Type B pancreatic cell (in vitro differentiated cells): ENCODE results near the gene ALPK1. TPM values are rescaled to one million over a fixed set of nuclear protein-coding genes. Genes with fewer than 3 reads are reported as not detected.
A peak's percentile ranks its signal among the peaks of the same experiment; 100 is the strongest.

Source experiments
- DNase-seq: peaks from one replicate; pipeline ENCODE4 v3.0.0; 2021; ENCODE audit warnings: mixed read lengths; ENCODE audit not compliant: unreplicated experiment; ENCODE audit errors: extremely low spot score
- H3K27ac Mint-ChIP-seq: 2 replicates; pipeline ENCODE4 v1.8.0; 2021; ENCODE audit warnings: mild to moderate bottlenecking, mixed read lengths
- H3K27me3 Mint-ChIP-seq: 2 replicates; pipeline ENCODE4 v1.8.0; 2021; ENCODE audit warnings: mixed read lengths
- H3K36me3 Mint-ChIP-seq: 2 replicates; pipeline ENCODE4 v1.8.0; 2021; ENCODE audit warnings: mixed read lengths
- H3K4me1 Mint-ChIP-seq: one replicate; pipeline ENCODE4 v1.8.0; 2021; ENCODE audit warnings: mixed read lengths; ENCODE audit not compliant: unreplicated experiment
- H3K4me3 Mint-ChIP-seq: 2 replicates; pipeline ENCODE4 v1.8.0; 2021; ENCODE audit warnings: mild to moderate bottlenecking, mixed read lengths
- H3K9me3 Mint-ChIP-seq: 2 replicates; pipeline ENCODE4 v1.8.0; 2021; ENCODE audit warnings: mixed read lengths
- CTCF ChIP-seq: fragments of 200-600 bp; sonication (generic); conservative IDR thresholded peaks from 2 replicates; pipeline ENCODE4 v1.5.0; 2021; ENCODE audit warnings: antibody characterized with exemption, mild to moderate bottlenecking
- total RNA-seq: library from RNA; stranded (reverse); gene quantifications from 2 replicates; pipeline ENCODE4 v1.2.1, GENCODE V29; 2021; ENCODE audit warnings: low replicate concordance

The ALPK1 gene
- total RNA-seq, 1 donor from 2014 or later: 6.7 TPM

- Mint-ChIP-seq H3K27ac (no peak overlapping the region), H3K4me1 (peaks cover 13% of the 10 kb centered on the region), H3K36me3 (no peaks in the 10 kb centered on the region), H3K27me3 (peaks cover 13% of the 10 kb centered on the region), H3K4me3 (no peak overlapping the region), H3K9me3 (no peaks in the 10 kb centered on the region)
- no peak for TF ChIP-seq CTCF
- no peak for DNase-seq
These were observed 42.9 kb downstream of the ALPK1 start for GRCh38 chr4:112340023-112340422.

- TF ChIP-seq CTCF: no peak
- H3K27ac Mint-ChIP-seq: no peak overlapping the region
- peaks cover 13% of the 10 kb centered on the region for H3K27me3 Mint-ChIP-seq
- no peaks in the 10 kb centered on the region for H3K36me3 Mint-ChIP-seq
- H3K4me3 Mint-ChIP-seq: no peak overlapping the region
- DNase-seq: no peak
- H3K9me3 Mint-ChIP-seq: no peaks in the 10 kb centered on the region
- H3K4me1 Mint-ChIP-seq: peaks cover 13% of the 10 kb centered on the region
These were observed 43.9 kb downstream of the ALPK1 start for GRCh38 chr4:112341033-112341432.

GRCh38 chr4:112343330-112344080 is 46.3 kb downstream of the ALPK1 start:
- peaks cover 15% of the 10 kb centered on the region for H3K27me3 Mint-ChIP-seq
- H3K4me3 Mint-ChIP-seq: no peak overlapping the region
- no peaks in the 10 kb centered on the region for H3K9me3 Mint-ChIP-seq
- no peak for DNase-seq
- peaks cover 22% of the 10 kb centered on the region for H3K4me1 Mint-ChIP-seq
- TF ChIP-seq CTCF: no peak
- H3K27ac Mint-ChIP-seq: no peak overlapping the region
- H3K36me3 Mint-ChIP-seq: no peaks in the 10 kb centered on the region

- Mint-ChIP-seq H3K27ac (no peak overlapping the region), H3K36me3 (no peaks in the 10 kb centered on the region), H3K4me1 (peaks cover 20% of the 10 kb centered on the region), H3K9me3 (no peaks in the 10 kb centered on the region), H3K27me3 (peaks cover 9% of the 10 kb centered on the region), H3K4me3 (peak overlapping the region; percentile 14)
- TF ChIP-seq CTCF: peak; percentile 61
- DNase-seq: no peak
These were observed 51.5 kb downstream of the ALPK1 start for GRCh38 chr4:112348488-112349158.

- no peaks in the 10 kb centered on the region for H3K36me3 Mint-ChIP-seq
- peaks cover 8% of the 10 kb centered on the region for H3K4me1 Mint-ChIP-seq
- no peaks in the 10 kb centered on the region for H3K9me3 Mint-ChIP-seq
- peaks cover 6% of the 10 kb centered on the region for H3K27me3 Mint-ChIP-seq
- H3K27ac Mint-ChIP-seq: no peak overlapping the region
- TF ChIP-seq CTCF: no peak
- no peak overlapping the region for H3K4me3 Mint-ChIP-seq
- DNase-seq: no peak
These were observed 55.6 kb downstream of the ALPK1 start for GRCh38 chr4:112352736-112353135.
